CD4-positive, CD25-positive, alpha-beta regulatory T cell (primary cell): ENCODE data around the gene RBM33. TPM values are rescaled to one million over a fixed set of nuclear protein-coding genes. Genes with fewer than 3 reads are reported as not detected.

Source experiments
- ATAC-seq, 2 donors: fragments of 150-1000 bp; cut with Tn5 transposase; one replicate each; pipeline ENCODE4 v1.10.0; 2021; ENCODE audit warnings: low read depth in 2 of 2, moderate number of reproducible peaks in 2 of 2, moderate library complexity in 1 of 2
- DNase-seq, 3 donors: peaks; one replicate each; pipeline versions ENCODE4 v3.0.0 to v3.0.0-alpha.2; 2012 to 2022; ENCODE audit warnings: mixed read lengths in 1 of 3
- H3K27ac ChIP-seq: one replicate; pipeline ENCODE4 v1.7.0; 2013; ENCODE audit warnings: mild to moderate bottlenecking, low read length; ENCODE audit not compliant: insufficient read depth, poor library complexity, severe bottlenecking
- H3K27me3 ChIP-seq: one replicate; pipeline ENCODE4 v1.7.0; 2013; ENCODE audit warnings: low read length; ENCODE audit not compliant: control insufficient read depth, insufficient read depth
- H3K36me3 ChIP-seq: one replicate; pipeline ENCODE4 v1.7.0; 2013; ENCODE audit warnings: mild to moderate bottlenecking, low read length, moderate library complexity; ENCODE audit not compliant: control insufficient read depth, insufficient read depth
- H3K4me1 ChIP-seq: 2 replicates; pipeline ENCODE4 v1.7.0; 2013; ENCODE audit warnings: mild to moderate bottlenecking, low read length; ENCODE audit not compliant: insufficient read depth, control insufficient read depth, poor library complexity, severe bottlenecking
- H3K4me3 ChIP-seq: one replicate; pipeline ENCODE4 v1.7.0; 2013; ENCODE audit warnings: low read depth, mild to moderate bottlenecking, low read length, moderate library complexity
- H3K9me3 ChIP-seq, 2 experiments: 1 replicate in 1 of 2; 2 replicates in 1 of 2; pipeline ENCODE4 v1.7.0; 2013; ENCODE audit warnings: low read length in 2 of 2, mild to moderate bottlenecking in 1 of 2, moderate library complexity in 1 of 2; ENCODE audit not compliant: control insufficient read depth in 2 of 2
- H3K27ac Mint-ChIP-seq, 3 donors: one replicate each; pipeline ENCODE4 v1.8.0; 2020 to 2022; ENCODE audit warnings: mild to moderate bottlenecking in 3 of 3, mixed read lengths in 3 of 3, moderate library complexity in 2 of 3
- H3K27me3 Mint-ChIP-seq: one replicate; pipeline ENCODE4 v1.8.0; 2022; ENCODE audit warnings: mild to moderate bottlenecking, mixed read lengths
- H3K36me3 Mint-ChIP-seq: one replicate; pipeline ENCODE4 v1.8.0; 2020; ENCODE audit warnings: mixed read lengths
- H3K4me1 Mint-ChIP-seq, 4 donors: one replicate each; pipeline ENCODE4 v1.8.0; 2020 to 2022; ENCODE audit warnings: mixed read lengths in 4 of 4, mild to moderate bottlenecking in 1 of 4
- H3K4me3 Mint-ChIP-seq, 4 donors: one replicate each; pipeline ENCODE4 v1.8.0; 2020 to 2022; ENCODE audit warnings: mild to moderate bottlenecking in 4 of 4, mixed read lengths in 4 of 4, moderate library complexity in 3 of 4
- H3K9me3 Mint-ChIP-seq, 7 donors: one replicate each; pipeline ENCODE4 v1.8.0; 2020 to 2022; ENCODE audit warnings: mixed read lengths in 7 of 7, mild to moderate bottlenecking in 3 of 7, moderate library complexity in 2 of 7
- polyA plus RNA-seq, 4 donors: library from polyadenylated mRNA; unstranded; fragments of 300-500 nt; fragmentation: Illumina TruSeq; gene quantifications; one replicate each; pipeline ENCODE4 v1.2.3, GENCODE V29; 2021
- total RNA-seq: library from RNA; stranded (reverse); gene quantifications from one replicate; pipeline ENCODE4 v1.2.3, GENCODE V29; 2022

RBM33 gene
- total and polyA plus RNA-seq, 5 donors from 2014 or later, result 33.5 to 196 (median 36.8) TPM

- peaks cover 87% of the 10 kb centered on the region for H3K36me3 ChIP-seq
- no peaks in the 10 kb centered on the region for H3K27me3 ChIP-seq
- Mint-ChIP-seq H3K36me3 (peaks cover 65% of the 10 kb centered on the region), H3K4me1 (no peaks in the 10 kb centered on the region), H3K9me3 (no peaks in the 10 kb centered on the region), H3K27ac (no peak overlapping the region), H3K27me3 (no peaks in the 10 kb centered on the region), H3K4me3 (no peak overlapping the region)
- H3K9me3 ChIP-seq, result no peaks in the 10 kb centered on the region
- H3K4me3 ChIP-seq, result no peak overlapping the region
- H3K4me1 ChIP-seq, result no peaks in the 10 kb centered on the region
- DNase-seq, result no peak
- no peak for ATAC-seq
- H3K27ac ChIP-seq, result no peak overlapping the region
These were observed 132.1 kb downstream of the RBM33 start for GRCh38 chr7:155776606-155777005.

GRCh38 chr7:155778349-155778748, 133.9 kb downstream of the RBM33 start:
- Mint-ChIP-seq H3K36me3 (peaks cover 71% of the 10 kb centered on the region), H3K4me1 (peaks cover 0 to 3% (median 0%) of the 10 kb centered on the region in 4 donors), H3K4me3 (no peak overlapping the region), H3K9me3 (no peaks in the 10 kb centered on the region), H3K27ac (no peak overlapping the region), H3K27me3 (no peaks in the 10 kb centered on the region)
- ATAC-seq, result no peak
- Histone ChIP-seq H3K4me3 (no peak overlapping the region), H3K27ac (no peak overlapping the region), H3K9me3 (no peaks in the 10 kb centered on the region), H3K27me3 (no peaks in the 10 kb centered on the region), H3K36me3 (peaks cover 85% of the 10 kb centered on the region), H3K4me1 (no peaks in the 10 kb centered on the region)
- DNase-seq, result no peak

- no peak overlapping the region for H3K4me3 ChIP-seq
- H3K27ac Mint-ChIP-seq, result peak overlapping the region in 1 of 3 donors; percentile 38
- H3K9me3 ChIP-seq, result no peaks in the 10 kb centered on the region
- no peaks in the 10 kb centered on the region for H3K27me3 Mint-ChIP-seq
- peaks cover 66% of the 10 kb centered on the region for H3K36me3 Mint-ChIP-seq
- ATAC-seq (no peak), DNase-seq (no peak)
- no peaks in the 10 kb centered on the region for H3K27me3 ChIP-seq
- H3K4me1 Mint-ChIP-seq, result peaks cover 0 to 8% (median 3%) of the 10 kb centered on the region in 4 donors
- peaks cover 71% of the 10 kb centered on the region for H3K36me3 ChIP-seq
- no peak overlapping the region for H3K27ac ChIP-seq
- H3K4me3 Mint-ChIP-seq, result no peak overlapping the region
- no peaks in the 10 kb centered on the region for H3K9me3 Mint-ChIP-seq
- no peaks in the 10 kb centered on the region for H3K4me1 ChIP-seq
These were observed 136.4 kb downstream of the RBM33 start for GRCh38 chr7:155780884-155781283.

GRCh38 chr7:155781433-155781832, 137.0 kb downstream of the RBM33 start:
- H3K4me3 ChIP-seq, result no peak overlapping the region
- peaks cover 0 to 3% (median 0%) of the 10 kb centered on the region in 7 donors for H3K9me3 Mint-ChIP-seq
- H3K27ac Mint-ChIP-seq, result no peak overlapping the region
- peaks cover 65% of the 10 kb centered on the region for H3K36me3 ChIP-seq
- H3K27me3 ChIP-seq, result no peaks in the 10 kb centered on the region
- no peak overlapping the region for H3K27ac ChIP-seq
- peaks cover 4 to 11% (median 6%) of the 10 kb centered on the region in 4 donors for H3K4me1 Mint-ChIP-seq
- H3K9me3 ChIP-seq, result no peaks in the 10 kb centered on the region
- no peaks in the 10 kb centered on the region for H3K4me1 ChIP-seq
- DNase-seq (no peak), ATAC-seq (no peak)
- peaks cover 67% of the 10 kb centered on the region for H3K36me3 Mint-ChIP-seq
- peaks cover 3% of the 10 kb centered on the region for H3K27me3 Mint-ChIP-seq
- H3K4me3 Mint-ChIP-seq, result no peak overlapping the region

- H3K27ac ChIP-seq, result no peak overlapping the region
- peaks cover 62% of the 10 kb centered on the region for H3K36me3 Mint-ChIP-seq
- H3K4me1 Mint-ChIP-seq, result peaks cover 5 to 11% (median 6%) of the 10 kb centered on the region in 4 donors
- no peak overlapping the region for H3K4me3 Mint-ChIP-seq
- peaks cover 55% of the 10 kb centered on the region for H3K36me3 ChIP-seq
- H3K9me3 ChIP-seq, result no peaks in the 10 kb centered on the region
- DNase-seq (no peak), ATAC-seq (no peak)
- peaks cover 0 to 3% (median 0%) of the 10 kb centered on the region in 7 donors for H3K9me3 Mint-ChIP-seq
- H3K27me3 ChIP-seq, result no peaks in the 10 kb centered on the region
- no peak overlapping the region for H3K4me3 ChIP-seq
- no peak overlapping the region for H3K27ac Mint-ChIP-seq
- peaks cover 4% of the 10 kb centered on the region for H3K27me3 Mint-ChIP-seq
- no peaks in the 10 kb centered on the region for H3K4me1 ChIP-seq
These were observed 138.0 kb downstream of the RBM33 start for GRCh38 chr7:155782466-155782865.

GRCh38 chr7:155785536-155785935, 141.1 kb downstream of the RBM33 start:
- H3K36me3 Mint-ChIP-seq, result peaks cover 43% of the 10 kb centered on the region
- DNase-seq, result no peak
- H3K4me3 Mint-ChIP-seq, result peak overlapping the region in 1 of 4 donors; percentile 43
- H3K4me3 ChIP-seq, result no peak overlapping the region
- H3K9me3 ChIP-seq, result no peaks in the 10 kb centered on the region
- peaks cover 0 to 3% (median 0%) of the 10 kb centered on the region in 7 donors for H3K9me3 Mint-ChIP-seq
- peaks cover 8% of the 10 kb centered on the region for H3K27me3 Mint-ChIP-seq
- peaks cover 6 to 11% (median 7%) of the 10 kb centered on the region in 4 donors for H3K4me1 Mint-ChIP-seq
- no peak for ATAC-seq
- H3K4me1 ChIP-seq, result no peaks in the 10 kb centered on the region
- H3K27ac ChIP-seq, result no peak overlapping the region
- H3K36me3 ChIP-seq, result peaks cover 29% of the 10 kb centered on the region
- no peaks in the 10 kb centered on the region for H3K27me3 ChIP-seq
- H3K27ac Mint-ChIP-seq, result no peak overlapping the region

GRCh38 chr7:155786491-155786890, 142.0 kb downstream of the RBM33 start:
- H3K27me3 Mint-ChIP-seq, result peaks cover 8% of the 10 kb centered on the region
- H3K27me3 ChIP-seq, result no peaks in the 10 kb centered on the region
- ATAC-seq (no peak), DNase-seq (no peak)
- no peaks in the 10 kb centered on the region for H3K9me3 ChIP-seq
- peaks cover 24% of the 10 kb centered on the region for H3K36me3 ChIP-seq
- H3K27ac Mint-ChIP-seq, result no peak overlapping the region
- H3K4me1 Mint-ChIP-seq, result peaks cover 6 to 11% (median 7%) of the 10 kb centered on the region in 4 donors
- H3K4me3 ChIP-seq, result no peak overlapping the region
- H3K9me3 Mint-ChIP-seq, result peaks cover 0 to 3% (median 0%) of the 10 kb centered on the region in 7 donors
- no peak overlapping the region for H3K27ac ChIP-seq
- H3K36me3 Mint-ChIP-seq, result peaks cover 34% of the 10 kb centered on the region
- no peaks in the 10 kb centered on the region for H3K4me1 ChIP-seq
- H3K4me3 Mint-ChIP-seq, result peak overlapping the region in 1 of 4 donors; percentile 33

GRCh38 chr7:155787171-155787851, 142.8 kb downstream of the RBM33 start:
- peaks cover 21% of the 10 kb centered on the region for H3K36me3 ChIP-seq
- no peak overlapping the region for H3K4me3 ChIP-seq
- peak overlapping the region in 1 of 4 donors; percentile 17 for H3K4me3 Mint-ChIP-seq
- ATAC-seq (peak in 1 of 2 donors; percentile 24), DNase-seq (no peak)
- no peak overlapping the region for H3K27ac ChIP-seq
- H3K36me3 Mint-ChIP-seq, result peaks cover 33% of the 10 kb centered on the region
- no peaks in the 10 kb centered on the region for H3K4me1 ChIP-seq
- H3K27me3 Mint-ChIP-seq, result peaks cover 8% of the 10 kb centered on the region
- H3K9me3 Mint-ChIP-seq, result peaks cover 0 to 3% (median 0%) of the 10 kb centered on the region in 7 donors
- H3K4me1 Mint-ChIP-seq, result peaks cover 6 to 11% (median 7%) of the 10 kb centered on the region in 4 donors
- no peaks in the 10 kb centered on the region for H3K9me3 ChIP-seq
- no peak overlapping the region for H3K27ac Mint-ChIP-seq
- H3K27me3 ChIP-seq, result no peaks in the 10 kb centered on the region
